SK-N-SH (cell line): ENCODE measurements around the gene SORL1. TPM values are rescaled to one million over a fixed set of nuclear protein-coding genes. Genes with fewer than 3 reads are reported as not detected.

Experiments used
- CTCF ChIA-PET: fragments of 300-600, 350-600 bp; formaldehyde crosslinking; extraction: SDS; loops from one replicate; lab custom pipeline; 2021; lab: Yijun Ruan, JAX
- POLR2A ChIA-PET: fragments of 350-600 bp; sonication (Branson Sonifier 250); formaldehyde crosslinking; extraction: SDS; loops from one replicate; lab custom pipeline; 2020; ENCODE audit warnings: antibody characterized with exemption, inconsistent platforms; lab: Yijun Ruan, JAX
- DNase-seq: peaks from one replicate; pipeline ENCODE4 v3.0.0; 2012
- H2AFZ ChIP-seq: fragments of 200-600 bp; sonication (generic); 2 replicates; pipeline ENCODE4 v1.8.1; 2016; ENCODE audit warnings: antibody characterized with exemption, mild to moderate bottlenecking, low read depth
- H3F3A ChIP-seq: fragments of 200-600 bp; sonication (generic); replicated peaks from 2 replicates; pipeline ENCODE3; 2016; ENCODE audit warnings: antibody characterized with exemption, mild to moderate bottlenecking; ENCODE audit not compliant: insufficient read depth
- H3K27ac ChIP-seq, 2 experiments: fragments of 200-500 bp in 1 of 2; fragments of 200-600 bp in 1 of 2; sonication (Bioruptor generic) in 1 of 2; sonication (generic), shearing (Covaris generic) in 1 of 2; 2 replicates each; pipeline versions ENCODE4 v1.5.1 to v1.6.1; 2014 to 2016; ENCODE audit warnings: low read depth in 2 of 2, inconsistent platforms in 1 of 2, low read length in 1 of 2, mild to moderate bottlenecking in 1 of 2, mixed read lengths in 1 of 2
- H3K27me3 ChIP-seq: fragments of 200-600 bp; sonication (generic), shearing (Covaris generic); 2 replicates; pipeline ENCODE4 v1.6.1; 2016; ENCODE audit warnings: mixed run types; ENCODE audit not compliant: insufficient read depth
- H3K36me3 ChIP-seq, 2 experiments: fragments of 200-500 bp in 1 of 2; fragments of 200-600 bp in 1 of 2; sonication (Bioruptor generic) in 1 of 2; sonication (generic) in 1 of 2; replicated peaks in 1 of 2; 2 replicates each; pipeline versions ENCODE3 to v1.5.1; 2014 to 2016; ENCODE audit warnings: low read length in 1 of 2, mild to moderate bottlenecking in 1 of 2; ENCODE audit not compliant: insufficient read depth in 2 of 2, control insufficient read depth in 1 of 2
- H3K4me1 ChIP-seq, 2 experiments: fragments of 200-500 bp in 1 of 2; fragments of 200-600 bp in 1 of 2; sonication (Bioruptor generic) in 1 of 2; sonication (generic), shearing (Covaris generic) in 1 of 2; 2 replicates each; pipeline versions ENCODE4 v1.5.1 to v1.6.1; 2014 to 2016; ENCODE audit warnings: low read depth in 1 of 2, low read length in 1 of 2, mixed run types in 1 of 2; ENCODE audit not compliant: insufficient read depth in 2 of 2, control insufficient read depth in 1 of 2
- H3K4me2 ChIP-seq: fragments of 200-600 bp; sonication (generic), shearing (Covaris generic); 2 replicates; pipeline ENCODE4 v1.6.1; 2017; ENCODE audit warnings: mixed run types
- H3K4me3 ChIP-seq, 2 experiments: fragments of 200-500 bp in 1 of 2; fragments of 200-600 bp in 1 of 2; sonication (Bioruptor generic) in 1 of 2; sonication (generic), shearing (Covaris generic) in 1 of 2; 2 replicates each; pipeline versions ENCODE4 v1.5.1 to v1.8.1; 2014 to 2016; ENCODE audit warnings: low read depth in 2 of 2, inconsistent platforms in 1 of 2, low read length in 1 of 2, mild to moderate bottlenecking in 1 of 2, mixed read lengths in 1 of 2, moderate library complexity in 1 of 2
- H3K79me2 ChIP-seq: fragments of 200-600 bp; sonication (generic); 2 replicates; pipeline ENCODE4 v1.8.1; 2017; ENCODE audit warnings: mild to moderate bottlenecking; ENCODE audit not compliant: insufficient read depth
- H3K9ac ChIP-seq: fragments of 200-600 bp; sonication (generic); 2 replicates; pipeline ENCODE4 v1.6.1; 2017; ENCODE audit warnings: mixed run types
- H3K9me2 ChIP-seq: fragments of 200-600 bp; sonication (generic); 2 replicates; pipeline ENCODE4 v1.6.1; 2017; ENCODE audit warnings: mixed run types
- H3K9me3 ChIP-seq: fragments of 200-600 bp; sonication (generic); 2 replicates; pipeline ENCODE4 v1.6.1; 2017; ENCODE audit warnings: mixed run types, mild to moderate bottlenecking, moderate library complexity
- H4K20me1 ChIP-seq: fragments of 200-600 bp; sonication (generic); 2 replicates; pipeline ENCODE4 v1.6.1; 2017; ENCODE audit warnings: mild to moderate bottlenecking, mixed run types; ENCODE audit not compliant: insufficient read depth
- CHD2 ChIP-seq: fragments of 150-350 bp; IDR thresholded peaks from 2 replicates; pipeline ENCODE4 v1.6.1; 2018; ENCODE audit warnings: low read length; ENCODE audit not compliant: partially characterized antibody
- CTCF ChIP-seq: fragments of 200-600 bp; sonication (generic); IDR thresholded peaks from 2 replicates; pipeline ENCODE4 v1.6.1; 2017; ENCODE audit warnings: antibody characterized with exemption, mild to moderate bottlenecking, moderate library complexity
- ELF1 ChIP-seq: IDR thresholded peaks from 2 replicates; pipeline ENCODE4 v1.4.0; 2012
- EP300 ChIP-seq, 2 experiments: IDR thresholded peaks; 2 replicates each; pipeline versions ENCODE4 v1.4.0 to v1.6.1; 2012; ENCODE audit warnings: borderline replicate concordance in 1 of 2, low read depth in 1 of 2, low read length in 1 of 2
- FOXJ3 ChIP-seq: sonication (generic); formaldehyde crosslinking; IDR thresholded peaks from 2 replicates; pipeline ENCODE4 v1.5.1; 2020; ENCODE audit warnings: mild to moderate bottlenecking, missing genetic modification reagents
- FOXM1 ChIP-seq: IDR thresholded peaks from 2 replicates; pipeline ENCODE4 v1.4.0; 2012; ENCODE audit warnings: low read depth, mild to moderate bottlenecking
- GABPA ChIP-seq: IDR thresholded peaks from 2 replicates; pipeline ENCODE4 v1.4.0; 2012; ENCODE audit warnings: low read depth, mild to moderate bottlenecking
- GATA2 ChIP-seq: sonication (generic); formaldehyde crosslinking; IDR thresholded peaks from 2 replicates; pipeline ENCODE4 v1.5.0; 2020; ENCODE audit warnings: mild to moderate bottlenecking, missing genetic modification reagents
- JUND ChIP-seq: IDR thresholded peaks from 2 replicates; pipeline ENCODE4 v1.4.0; 2012
- POLR2AphosphoS5 ChIP-seq: IDR thresholded peaks from 2 replicates; pipeline ENCODE4 v1.6.1; 2012; ENCODE audit warnings: low read depth, low read length
- RAD21 ChIP-seq: IDR thresholded peaks from 2 replicates; pipeline ENCODE4 v1.6.1; 2012; ENCODE audit warnings: mild to moderate bottlenecking, low read length
- RXRA ChIP-seq: IDR thresholded peaks from 2 replicates; pipeline ENCODE4 v1.4.0; 2012; ENCODE audit warnings: low read depth, mild to moderate bottlenecking, borderline replicate concordance
- SMC3 ChIP-seq: IDR thresholded peaks from 2 replicates; pipeline ENCODE4 v1.6.1; 2012; ENCODE audit warnings: low read depth, low read length, improper control_type of control experiment
- TAF1 ChIP-seq: IDR thresholded peaks from 2 replicates; pipeline ENCODE4 v1.6.1; 2012; ENCODE audit warnings: low read depth, mild to moderate bottlenecking, low read length, moderate library complexity, borderline replicate concordance
- WGBS: methylation state at CpG from one replicate; pipeline ENCODE4 v1.1.6; 2017; ENCODE audit warnings: low lambda C conversion rate; 5-methylcytosine and 5-hydroxymethylcytosine counted together
- polyA plus RNA-seq, 3 experiments: library from polyadenylated mRNA; depleted of rRNA; stranded (reverse); fragments of >200 nt; gene quantifications; 2 replicates each; pipeline ENCODE4 v1.2.3, GENCODE V29; 2012
- TF ChIP-seq, protein P1 (sequence below): IDR thresholded peaks from 2 replicates; pipeline ENCODE4 v1.4.0; 2012; ENCODE audit warnings: low read depth
- TF ChIP-seq, protein P2 (sequence below): IDR thresholded peaks from 2 replicates; pipeline ENCODE4 v1.4.0; 2012; ENCODE audit warnings: low read depth, borderline replicate concordance
- TF ChIP-seq, protein P3 (sequence below): fragments of 150-350 bp; IDR thresholded peaks from 2 replicates; pipeline ENCODE4 v1.6.1; 2016; ENCODE audit warnings: mild to moderate bottlenecking, low read depth, low read length

SORL1 gene
- polyA plus RNA-seq, 1 of the 3 experiments (the other 2 are of a cell fraction), result 7.1 TPM

DNA sequence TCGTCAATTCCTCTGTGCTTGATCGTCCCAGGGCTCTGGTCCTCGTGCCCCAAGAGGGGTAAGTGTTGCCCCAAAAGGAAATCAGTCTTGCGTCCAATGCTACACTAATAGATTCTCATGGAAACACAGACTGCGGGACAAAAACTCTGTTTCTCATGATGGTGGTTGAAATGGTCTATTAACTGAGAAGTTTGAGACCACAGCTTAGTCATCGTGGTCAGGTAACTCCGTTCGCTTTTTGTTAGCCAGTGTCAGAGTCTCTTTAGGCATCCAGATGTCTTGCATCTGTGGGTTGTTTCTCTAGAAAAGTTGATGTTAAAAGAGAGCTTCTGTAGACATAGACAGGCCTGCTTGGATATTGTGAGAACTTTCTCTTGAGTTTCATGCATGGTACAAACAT is 105.2 kb downstream of the SORL1 start:
- POLR2A ChIA-PET, result no interaction called here

DNA sequence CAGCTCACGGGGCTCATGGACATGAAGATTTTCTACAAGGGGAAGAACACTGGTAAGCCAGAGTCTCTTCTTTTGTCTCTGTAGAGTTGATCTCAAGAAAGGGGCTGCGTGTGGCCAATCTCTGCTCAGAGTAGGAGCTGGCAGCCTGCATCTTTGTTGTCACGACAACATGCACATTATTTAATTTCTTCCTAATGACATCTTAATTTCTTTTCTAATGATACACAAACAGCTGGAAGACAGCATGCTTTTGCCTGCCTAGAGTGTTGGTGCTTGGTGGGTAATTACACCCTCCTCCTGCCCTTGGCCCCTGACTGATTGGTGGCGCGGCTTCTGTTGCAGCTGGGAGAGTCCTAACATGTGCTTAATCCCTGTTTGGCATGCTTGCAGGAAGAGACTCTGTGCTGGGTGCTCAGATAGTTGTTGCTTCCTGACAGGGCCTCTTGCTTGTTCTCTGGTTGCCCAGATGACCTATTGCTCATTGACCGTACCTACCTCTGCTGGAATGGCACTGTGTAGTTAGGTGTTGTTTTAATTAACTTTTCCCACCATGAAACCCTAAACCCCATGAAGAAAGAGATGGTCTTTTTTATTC is 107.6 kb downstream of the SORL1 start:
- CTCF ChIA-PET, result no interaction called here
- TF ChIP-seq FOXJ3 (CRISPR knock-in tag), result no peak
- no peak for TF ChIP-seq EP300 (IDR thresholded peaks at IDR 0.05; ENCODE audit: borderline replicate concordance in 1 of 2, low read depth in 1 of 2, low read length in 1 of 2)
- TF ChIP-seq ELF1, result no peak
- TF ChIP-seq FOXM1, result no peak
- no peak for TF ChIP-seq POLR2AphosphoS5
- TF ChIP-seq RXRA, result no peak
- TF ChIP-seq, protein P1, sequence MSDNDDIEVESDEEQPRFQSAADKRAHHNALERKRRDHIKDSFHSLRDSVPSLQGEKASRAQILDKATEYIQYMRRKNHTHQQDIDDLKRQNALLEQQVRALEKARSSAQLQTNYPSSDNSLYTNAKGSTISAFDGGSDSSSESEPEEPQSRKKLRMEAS, result no peak
- TF ChIP-seq TAF1, result no peak
- TF ChIP-seq CTCF, result no peak
- TF ChIP-seq CHD2, result no peak
- TF ChIP-seq, protein P2, sequence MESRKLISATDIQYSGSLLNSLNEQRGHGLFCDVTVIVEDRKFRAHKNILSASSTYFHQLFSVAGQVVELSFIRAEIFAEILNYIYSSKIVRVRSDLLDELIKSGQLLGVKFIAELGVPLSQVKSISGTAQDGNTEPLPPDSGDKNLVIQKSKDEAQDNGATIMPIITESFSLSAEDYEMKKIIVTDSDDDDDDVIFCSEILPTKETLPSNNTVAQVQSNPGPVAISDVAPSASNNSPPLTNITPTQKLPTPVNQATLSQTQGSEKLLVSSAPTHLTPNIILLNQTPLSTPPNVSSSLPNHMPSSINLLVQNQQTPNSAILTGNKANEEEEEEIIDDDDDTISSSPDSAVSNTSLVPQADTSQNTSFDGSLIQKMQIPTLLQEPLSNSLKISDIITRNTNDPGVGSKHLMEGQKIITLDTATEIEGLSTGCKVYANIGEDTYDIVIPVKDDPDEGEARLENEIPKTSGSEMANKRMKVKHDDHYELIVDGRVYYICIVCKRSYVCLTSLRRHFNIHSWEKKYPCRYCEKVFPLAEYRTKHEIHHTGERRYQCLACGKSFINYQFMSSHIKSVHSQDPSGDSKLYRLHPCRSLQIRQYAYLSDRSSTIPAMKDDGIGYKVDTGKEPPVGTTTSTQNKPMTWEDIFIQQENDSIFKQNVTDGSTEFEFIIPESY, result no peak
- no peak for TF ChIP-seq GABPA
- TF ChIP-seq JUND, result no peak
- TF ChIP-seq, protein P3, sequence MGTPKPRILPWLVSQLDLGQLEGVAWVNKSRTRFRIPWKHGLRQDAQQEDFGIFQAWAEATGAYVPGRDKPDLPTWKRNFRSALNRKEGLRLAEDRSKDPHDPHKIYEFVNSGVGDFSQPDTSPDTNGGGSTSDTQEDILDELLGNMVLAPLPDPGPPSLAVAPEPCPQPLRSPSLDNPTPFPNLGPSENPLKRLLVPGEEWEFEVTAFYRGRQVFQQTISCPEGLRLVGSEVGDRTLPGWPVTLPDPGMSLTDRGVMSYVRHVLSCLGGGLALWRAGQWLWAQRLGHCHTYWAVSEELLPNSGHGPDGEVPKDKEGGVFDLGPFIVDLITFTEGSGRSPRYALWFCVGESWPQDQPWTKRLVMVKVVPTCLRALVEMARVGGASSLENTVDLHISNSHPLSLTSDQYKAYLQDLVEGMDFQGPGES, result no peak
- no peak for TF ChIP-seq SMC3

More for the DNA sequence above, 105.2 kb downstream of the SORL1 start:
- Histone ChIP-seq H3K4me3 (no peak overlapping the region), H3K36me3 (peaks cover 0 to 3% of the 10 kb centered on the region in 2 experiments), H3F3A (no peaks in the 10 kb centered on the region), H3K79me2 (no peaks in the 10 kb centered on the region), H3K27me3 (no peaks in the 10 kb centered on the region), H4K20me1 (no peaks in the 10 kb centered on the region), H3K9ac (no peak overlapping the region), H3K4me1 (peaks cover 0 to 22% of the 10 kb centered on the region in 2 experiments; a peak in 2 of 4 replicates), H3K4me2 (no peak overlapping the region), H2AFZ (no peak overlapping the region), H3K9me2 (no peaks in the 10 kb centered on the region), H3K9me3 (no peaks in the 10 kb centered on the region), H3K27ac (no peak overlapping the region)
- no peak for TF ChIP-seq CTCF
- TF ChIP-seq GATA2 (CRISPR knock-in tag), result no peak
- no peak for TF ChIP-seq EP300 (IDR thresholded peaks at IDR 0.05; ENCODE audit: borderline replicate concordance in 1 of 2, low read depth in 1 of 2, low read length in 1 of 2)
- no peak for TF ChIP-seq RAD21
- no peak for TF ChIP-seq GABPA
- no peak for DNase-seq
- WGBS, result 74% methylated on average over 8 of the region's 8 CpGs
- CTCF ChIA-PET, result no interaction called here

More for the DNA sequence above, 107.6 kb downstream of the SORL1 start:
- Histone ChIP-seq H3K9ac (no peak overlapping the region), H3K4me3 (no peak overlapping the region), H3F3A (no peaks in the 10 kb centered on the region), H3K27ac (no peak overlapping the region), H2AFZ (no peak overlapping the region), H3K27me3 (no peaks in the 10 kb centered on the region), H3K4me2 (no peak overlapping the region), H3K9me2 (no peaks in the 10 kb centered on the region), H3K36me3 (peaks cover 0 to 3% of the 10 kb centered on the region in 2 experiments), H3K79me2 (no peaks in the 10 kb centered on the region), H4K20me1 (no peaks in the 10 kb centered on the region), H3K9me3 (no peaks in the 10 kb centered on the region), H3K4me1 (peaks cover 0 to 11% of the 10 kb centered on the region in 2 experiments; a peak in 2 of 4 replicates)
- WGBS, result 89% methylated on average over 6 of the region's 6 CpGs
- POLR2A ChIA-PET, result no interaction called here
- DNase-seq, result no peak
